Loucy (cell line): ENCODE results near the gene DNAJC17.

Source experiments
- H2AFZ ChIP-seq: fragments of 200-600 bp; sonication (generic); 2 replicates; pipeline ENCODE4 v1.6.0; 2016; ENCODE audit warnings: antibody characterized with exemption, mild to moderate bottlenecking, low read length, moderate library complexity
- H3F3A ChIP-seq: fragments of 200-600 bp; 2 replicates; pipeline ENCODE4 v1.6.0; 2016; ENCODE audit warnings: antibody characterized with exemption, low read depth, mild to moderate bottlenecking
- H3K27me3 ChIP-seq: fragments of 200-600 bp; sonication (generic); 2 replicates; pipeline ENCODE4 v1.6.1; 2014; ENCODE audit warnings: low read length, mild to moderate bottlenecking; ENCODE audit not compliant: insufficient read depth, poor library complexity, severe bottlenecking
- H3K36me3 ChIP-seq: fragments of 200-600 bp; sonication (generic); 2 replicates; pipeline ENCODE4 v1.6.1; 2016; ENCODE audit warnings: low read length; ENCODE audit not compliant: insufficient read depth
- H3K4me1 ChIP-seq: fragments of 200-600 bp; sonication (generic); 2 replicates; pipeline ENCODE4 v1.5.1; 2014; ENCODE audit warnings: low read length, mild to moderate bottlenecking; ENCODE audit not compliant: insufficient read depth, poor library complexity, severe bottlenecking
- H3K4me2 ChIP-seq: fragments of 200-600 bp; sonication (generic); 2 replicates; pipeline ENCODE4 v1.6.0; 2014; ENCODE audit warnings: antibody characterized with exemption, low read length, low read depth, mild to moderate bottlenecking; ENCODE audit not compliant: poor library complexity, severe bottlenecking
- H3K4me3 ChIP-seq: fragments of 200-600 bp; sonication (generic); 2 replicates; pipeline ENCODE4 v1.5.1; 2014; ENCODE audit warnings: low read length, mild to moderate bottlenecking, mixed read lengths; ENCODE audit not compliant: poor library complexity, severe bottlenecking
- H3K79me2 ChIP-seq: fragments of 200-600 bp; sonication (generic); 2 replicates; pipeline ENCODE4 v1.6.1; 2014; ENCODE audit warnings: low read length; ENCODE audit not compliant: insufficient read depth
- H3K9ac ChIP-seq: fragments of 200-600 bp; sonication (generic); 2 replicates; pipeline ENCODE4 v1.6.0; 2014; ENCODE audit warnings: mild to moderate bottlenecking, low read depth, low read length, moderate library complexity; ENCODE audit not compliant: poor library complexity, severe bottlenecking
- H3K9me2 ChIP-seq: fragments of 200-600 bp; sonication (generic); replicated peaks from 2 replicates; pipeline ENCODE4 v1.6.1; 2016; ENCODE audit warnings: low read depth, low read length, mixed read lengths
- H3K9me3 ChIP-seq: fragments of 200-600 bp; sonication (generic); 2 replicates; pipeline ENCODE4 v1.6.1; 2014; ENCODE audit warnings: mild to moderate bottlenecking, antibody characterized with exemption, low read length, low read depth; ENCODE audit not compliant: insufficient read depth
- H4K20me1 ChIP-seq: fragments of 200-600 bp; sonication (generic); 2 replicates; pipeline ENCODE4 v1.6.0; 2014; ENCODE audit warnings: antibody characterized with exemption, low read length, mild to moderate bottlenecking; ENCODE audit not compliant: insufficient read depth, poor library complexity, severe bottlenecking
- CTCF ChIP-seq: fragments of 200-600 bp; sonication (generic); conservative IDR thresholded peaks from 2 replicates; pipeline ENCODE4 v1.5.1; 2014; ENCODE audit warnings: mild to moderate bottlenecking, antibody characterized with exemption, low read length
- EZH2phosphoT487 ChIP-seq: fragments of 200-600 bp; IDR thresholded peaks from 2 replicates; pipeline ENCODE4 v1.6.1; 2018; ENCODE audit warnings: antibody characterized with exemption, mild to moderate bottlenecking, moderate library complexity, borderline replicate concordance

DNAJC17 gene

GRCh38 chr15:40828447-40829036 lies 21.3 kb upstream of the DNAJC17 start, which contains the start of gene PPP1R14D:
Gene PPP1R14D (minus strand): TSS chr15:40828708. CDS start chr15:40828641, 67 bp downstream.
- H3K4me2 ChIP-seq = no peak within 1 kb of the TSS
- H2AFZ ChIP-seq = no peak within 1 kb of the TSS
- H3K9ac ChIP-seq = no peak within 1 kb of the TSS
- no peak within 1 kb of the TSS for H3K4me3 ChIP-seq
- H3K9me3 ChIP-seq = no peaks in the 10 kb centered on the region
- no peaks in the 10 kb centered on the region for H3K79me2 ChIP-seq
- H3K27me3 ChIP-seq = no peaks in the 10 kb centered on the region
- TF ChIP-seq EZH2phosphoT487 = no peak
- no peak for TF ChIP-seq CTCF
- H4K20me1 ChIP-seq = no peaks in the 10 kb centered on the region
- no peaks in the 10 kb centered on the region for H3F3A ChIP-seq
- H3K9me2 ChIP-seq = no peaks in the 10 kb centered on the region
- no peaks in the 10 kb centered on the region for H3K4me1 ChIP-seq
- H3K36me3 ChIP-seq = no peaks in the 10 kb centered on the region

DNA sequence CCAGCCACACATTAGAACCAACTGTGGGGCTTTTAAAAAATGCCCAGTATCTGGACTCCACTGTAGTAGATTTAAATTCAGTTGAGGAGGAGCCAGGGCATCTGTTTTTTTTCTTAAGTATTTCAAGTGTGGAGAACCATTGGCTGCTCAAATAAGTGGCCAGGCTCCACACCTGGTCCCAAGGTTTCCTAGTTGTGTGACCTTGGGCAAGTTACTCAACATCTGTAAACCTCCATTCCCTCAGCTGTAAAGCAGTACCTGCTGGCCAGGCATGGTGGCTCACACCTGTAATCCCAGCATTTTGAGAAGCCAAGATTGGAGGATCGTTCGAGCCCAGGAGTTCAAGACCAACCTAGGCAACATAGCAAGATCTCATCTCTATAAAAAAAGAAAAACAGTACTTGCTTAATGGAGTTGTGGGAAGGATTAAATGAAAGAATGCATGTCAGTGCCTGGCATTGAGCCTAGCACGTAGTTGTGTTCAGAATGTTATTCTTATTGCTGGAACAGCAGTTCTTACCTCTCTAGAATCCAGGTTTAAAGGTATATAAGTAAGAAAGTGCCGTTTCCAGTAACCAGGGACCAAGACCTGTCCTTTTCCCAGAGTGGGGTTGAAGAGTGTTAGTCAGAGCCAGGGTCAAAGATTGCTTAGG lies 19.3 kb upstream of the DNAJC17 start:
- no peaks in the 10 kb centered on the region for H3K4me1 ChIP-seq
- H3K9ac ChIP-seq = no peak overlapping the region
- H3K36me3 ChIP-seq = no peaks in the 10 kb centered on the region
- no peak overlapping the region for H2AFZ ChIP-seq
- no peak for TF ChIP-seq CTCF
- TF ChIP-seq EZH2phosphoT487 = no peak
- H3F3A ChIP-seq = no peaks in the 10 kb centered on the region
- H4K20me1 ChIP-seq = no peaks in the 10 kb centered on the region
- H3K9me3 ChIP-seq = no peaks in the 10 kb centered on the region
- no peaks in the 10 kb centered on the region for H3K9me2 ChIP-seq
- no peaks in the 10 kb centered on the region for H3K79me2 ChIP-seq
- H3K27me3 ChIP-seq = no peaks in the 10 kb centered on the region
- H3K4me3 ChIP-seq = no peak overlapping the region
- H3K4me2 ChIP-seq = no peak overlapping the region

DNA sequence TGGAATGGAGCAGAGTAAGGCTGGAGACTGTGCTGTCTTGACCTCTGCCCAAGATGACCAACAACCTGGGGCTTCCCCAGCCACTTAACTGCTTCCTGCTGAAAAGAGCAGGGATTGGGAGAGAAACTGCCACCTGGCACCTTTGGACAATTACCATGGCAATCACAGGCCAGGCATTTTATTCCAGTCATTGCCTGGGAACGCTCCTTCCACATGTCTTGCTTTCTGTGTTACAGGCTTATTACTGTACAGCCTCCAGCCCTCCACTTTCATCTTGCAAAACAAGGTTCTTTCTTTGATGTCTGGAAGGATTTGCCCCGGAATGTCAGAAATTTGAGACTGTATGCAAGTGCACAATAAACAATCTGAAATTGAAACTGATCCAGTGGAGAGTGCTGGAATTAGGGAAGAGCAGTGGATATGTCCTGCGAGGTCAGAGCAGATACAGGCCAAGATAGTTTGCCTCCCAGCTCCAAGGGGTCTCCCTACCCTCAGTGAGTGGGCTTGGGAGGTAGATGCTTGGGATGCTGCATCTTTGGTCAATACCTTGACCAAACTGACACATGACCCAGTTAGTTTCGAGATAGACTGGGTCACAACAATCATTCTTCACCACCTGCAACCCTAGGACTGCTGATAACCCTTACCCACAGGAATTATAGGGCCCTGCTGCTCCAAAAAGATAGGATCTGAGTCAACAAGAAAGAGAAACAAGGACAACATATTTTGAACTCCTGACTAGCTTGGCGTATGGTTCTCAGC lies 18.6 kb upstream of the DNAJC17 start:
- H3F3A ChIP-seq = no peaks in the 10 kb centered on the region
- no peaks in the 10 kb centered on the region for H3K79me2 ChIP-seq
- no peak overlapping the region for H3K4me2 ChIP-seq
- no peaks in the 10 kb centered on the region for H3K4me1 ChIP-seq
- H3K9me3 ChIP-seq = no peaks in the 10 kb centered on the region
- H3K27me3 ChIP-seq = no peaks in the 10 kb centered on the region
- TF ChIP-seq CTCF (no peak), EZH2phosphoT487 (no peak)
- no peaks in the 10 kb centered on the region for H3K9me2 ChIP-seq
- H3K9ac ChIP-seq = no peak overlapping the region
- no peaks in the 10 kb centered on the region for H4K20me1 ChIP-seq
- H3K36me3 ChIP-seq = no peaks in the 10 kb centered on the region
- no peak overlapping the region for H2AFZ ChIP-seq
- no peak overlapping the region for H3K4me3 ChIP-seq
